ENCODE measurements around the gene ABHD17C.

Gene ABHD17C

DNA sequence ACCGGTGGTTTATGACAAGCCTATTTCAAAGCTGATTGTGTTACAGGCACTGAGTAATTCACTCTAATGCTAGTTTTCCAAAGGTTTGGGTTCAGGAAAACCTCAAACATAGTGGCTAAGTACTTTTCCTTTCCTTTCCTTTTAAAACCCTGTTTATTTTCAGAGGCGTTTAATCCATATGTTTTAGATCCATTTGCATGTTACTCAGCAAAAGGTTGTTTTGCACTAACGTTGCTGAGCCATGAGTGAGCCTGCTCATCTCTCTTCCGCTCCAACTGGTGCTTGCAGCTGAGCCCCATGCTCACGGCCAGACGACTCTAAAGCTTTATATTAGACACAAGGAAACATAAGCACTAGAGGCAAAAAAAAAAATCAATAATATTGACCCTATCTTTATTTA, 93.4 kb downstream of the ABHD17C start:
- DNase-seq (ENCODE audit: low read depth), result no peak

DNA sequence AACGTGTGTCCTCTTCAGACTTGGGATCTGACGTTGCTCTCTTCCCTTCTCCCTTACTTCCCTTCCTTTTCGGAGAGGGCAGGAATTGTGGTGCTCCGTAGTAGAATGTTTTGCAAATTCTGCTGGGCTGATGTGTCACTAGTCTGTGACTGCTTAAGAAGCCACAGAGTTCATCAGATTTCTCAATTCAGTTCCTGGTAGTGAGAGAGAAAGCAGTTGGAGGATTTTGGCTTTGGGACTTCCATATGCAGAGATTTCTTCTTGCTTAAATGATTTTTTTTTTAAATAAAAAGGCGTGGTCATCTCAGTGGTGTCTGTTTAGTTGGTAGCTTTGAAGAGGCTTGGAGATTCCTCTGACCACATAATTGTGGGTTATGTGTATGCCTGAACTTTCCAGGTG, 94.2 kb downstream of the ABHD17C start:
- no peak for DNase-seq (ENCODE audit: low read depth)

DNA sequence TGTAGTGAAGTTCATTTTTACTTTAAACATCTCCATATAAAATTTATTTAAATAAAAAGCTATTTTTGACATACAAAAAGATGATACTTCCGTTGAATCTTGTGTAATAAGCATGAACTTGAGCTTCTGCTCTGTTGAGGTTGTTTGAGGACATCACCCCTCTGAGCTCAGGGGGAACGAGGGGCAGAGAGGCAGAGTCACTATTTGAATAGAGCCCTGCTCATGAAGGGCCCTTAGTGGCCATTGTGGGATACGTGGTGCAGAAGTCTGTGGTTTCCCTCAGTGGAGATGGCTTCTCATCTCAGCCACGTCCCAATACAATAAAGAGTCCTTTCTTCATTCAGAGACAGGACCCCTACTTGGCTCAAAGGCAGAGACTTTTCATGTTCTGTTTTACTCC, 94.7 kb downstream of the ABHD17C start:
- DNase-seq (ENCODE audit: low read depth), result no peak

DNA sequence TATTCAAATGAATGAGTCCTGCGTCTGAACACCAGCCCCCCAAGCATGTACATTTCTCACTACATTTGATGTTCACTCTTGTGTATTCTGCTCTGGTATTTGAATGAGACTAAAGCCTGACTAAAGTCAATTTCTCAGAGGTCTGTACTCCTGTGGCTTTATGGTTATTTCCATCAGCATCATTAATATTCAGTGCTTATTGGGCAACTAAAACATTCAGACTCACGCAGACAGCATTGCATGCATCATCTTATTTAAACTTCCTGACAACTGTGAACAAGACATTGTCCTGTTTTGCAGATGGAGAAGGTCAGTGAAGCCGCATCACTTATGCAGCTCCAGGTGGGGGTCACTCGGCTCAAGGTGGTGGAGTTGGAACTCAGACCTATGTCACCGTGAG, 95.1 kb downstream of the ABHD17C start:
- DNase-seq (ENCODE audit: low read depth), result no peak

DNA sequence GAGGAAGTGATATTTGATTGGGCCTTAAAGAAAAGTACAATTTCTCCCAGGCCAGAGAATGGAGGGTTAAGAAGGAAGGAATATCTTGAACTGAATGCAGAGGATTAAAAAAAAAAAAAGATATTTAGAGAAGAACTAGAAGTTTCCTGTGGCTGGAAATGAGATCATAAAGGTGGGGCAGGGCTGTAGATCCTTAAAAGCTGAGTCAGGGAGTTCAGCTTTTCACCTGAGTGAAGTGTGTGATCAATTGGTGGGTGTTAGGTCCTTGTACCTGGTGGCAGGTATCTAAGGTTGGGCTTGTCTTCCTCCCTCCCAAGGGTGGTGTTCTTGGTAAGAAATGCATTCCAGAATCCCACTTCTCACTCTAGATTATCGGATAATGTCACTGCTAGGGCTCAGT, 95.9 kb downstream of the ABHD17C start:
- no peak for DNase-seq (ENCODE audit: low read depth)

DNA sequence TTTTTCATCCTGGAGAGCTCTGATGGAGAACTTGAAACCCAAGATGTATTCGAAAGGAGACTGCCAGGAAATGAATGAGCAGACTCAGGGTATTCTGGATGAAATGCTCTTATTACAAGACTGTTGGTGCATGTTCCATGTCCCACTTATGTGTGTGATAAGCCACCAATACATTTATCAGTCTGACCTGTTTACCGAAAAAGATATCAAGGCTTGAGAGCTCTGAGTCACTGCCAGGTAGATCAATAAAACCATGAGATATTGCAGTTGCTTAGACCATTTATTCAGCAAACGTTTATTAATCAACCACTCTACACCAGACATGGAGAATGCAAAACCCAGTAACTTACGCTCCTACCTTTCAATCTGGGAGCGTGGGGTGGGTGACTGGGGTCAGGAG, 101.3 kb downstream of the ABHD17C start:
- DNase-seq (ENCODE audit: low read depth), result no peak

DNA sequence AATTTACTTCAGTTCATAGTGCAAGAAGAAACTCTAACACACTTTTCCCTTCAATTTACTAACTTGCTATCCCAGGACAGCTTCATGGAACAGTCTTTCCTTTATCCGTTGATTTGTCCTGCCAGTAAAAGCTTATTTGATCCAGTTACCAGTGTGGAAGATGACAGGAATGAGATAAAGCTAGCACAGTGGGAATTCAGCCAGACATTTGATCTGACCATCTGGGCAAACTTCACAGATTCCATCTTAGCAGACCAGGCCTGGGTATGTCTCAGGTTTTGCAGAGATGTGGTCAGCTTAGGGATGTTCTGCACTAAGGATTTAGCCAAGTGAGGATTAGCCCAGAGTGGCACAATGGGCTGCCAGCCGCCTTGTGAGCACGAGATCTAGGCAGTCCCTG, 103.8 kb downstream of the ABHD17C start:
- DNase-seq (ENCODE audit: low read depth), result no peak

DNA sequence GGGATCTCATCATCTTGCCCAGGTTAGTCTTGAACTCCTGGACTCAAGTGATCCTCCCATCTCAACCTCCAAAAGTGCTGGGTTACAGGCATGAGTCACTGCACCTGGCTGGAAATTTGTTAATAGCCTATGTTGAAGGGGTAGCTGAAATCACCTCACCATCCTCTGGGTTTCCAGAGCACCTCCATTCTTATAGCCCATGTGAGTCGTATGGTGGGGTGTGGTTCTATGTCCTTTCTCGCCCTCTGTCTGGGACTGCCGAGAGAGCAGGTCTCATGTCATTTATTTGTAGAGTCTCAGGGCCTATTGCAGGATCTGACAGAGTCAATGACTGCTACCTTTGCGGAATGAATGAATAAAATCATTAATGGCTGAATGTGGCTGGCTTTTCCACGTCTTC, 105.0 kb downstream of the ABHD17C start:
- DNase-seq (ENCODE audit: low read depth), result no peak

DNA sequence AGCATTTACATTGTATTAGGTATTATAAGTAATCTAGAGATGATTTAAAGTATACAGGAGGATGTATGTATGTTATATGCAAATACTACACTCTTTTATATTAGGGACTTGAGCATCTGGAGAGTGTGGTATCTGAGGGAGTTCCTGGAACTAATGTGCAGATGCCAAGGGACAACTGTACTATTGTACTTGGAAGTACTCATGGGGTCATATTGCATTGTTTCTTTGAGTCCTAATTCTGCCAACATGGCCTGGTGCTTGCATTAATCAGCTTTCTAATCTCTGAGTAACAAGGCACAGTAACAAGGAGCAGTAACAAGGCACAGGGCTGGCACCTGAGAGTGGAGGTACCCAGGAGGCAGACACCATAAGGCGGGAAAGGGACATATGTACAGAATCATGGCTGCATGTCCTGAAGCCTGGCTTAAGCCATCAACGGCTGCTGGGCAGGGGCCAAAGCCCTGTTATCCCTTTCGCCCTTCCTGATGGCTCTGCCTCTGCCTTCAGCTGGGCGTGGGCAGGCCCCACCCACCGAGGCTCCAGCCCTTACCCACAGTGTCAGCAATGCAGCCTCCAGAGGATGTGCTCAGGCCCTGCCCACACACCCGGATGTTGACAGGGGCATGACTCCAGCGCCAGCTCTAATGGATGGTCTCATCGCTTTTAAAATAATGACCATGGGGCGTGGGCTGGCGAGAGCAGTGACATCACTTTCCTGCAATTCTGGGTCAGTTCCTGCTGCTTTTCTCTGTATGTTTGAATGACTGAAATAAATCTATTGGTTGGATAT, 107.0 kb downstream of the ABHD17C start:
- DNase-seq (ENCODE audit: low read depth), result no peak

DNA sequence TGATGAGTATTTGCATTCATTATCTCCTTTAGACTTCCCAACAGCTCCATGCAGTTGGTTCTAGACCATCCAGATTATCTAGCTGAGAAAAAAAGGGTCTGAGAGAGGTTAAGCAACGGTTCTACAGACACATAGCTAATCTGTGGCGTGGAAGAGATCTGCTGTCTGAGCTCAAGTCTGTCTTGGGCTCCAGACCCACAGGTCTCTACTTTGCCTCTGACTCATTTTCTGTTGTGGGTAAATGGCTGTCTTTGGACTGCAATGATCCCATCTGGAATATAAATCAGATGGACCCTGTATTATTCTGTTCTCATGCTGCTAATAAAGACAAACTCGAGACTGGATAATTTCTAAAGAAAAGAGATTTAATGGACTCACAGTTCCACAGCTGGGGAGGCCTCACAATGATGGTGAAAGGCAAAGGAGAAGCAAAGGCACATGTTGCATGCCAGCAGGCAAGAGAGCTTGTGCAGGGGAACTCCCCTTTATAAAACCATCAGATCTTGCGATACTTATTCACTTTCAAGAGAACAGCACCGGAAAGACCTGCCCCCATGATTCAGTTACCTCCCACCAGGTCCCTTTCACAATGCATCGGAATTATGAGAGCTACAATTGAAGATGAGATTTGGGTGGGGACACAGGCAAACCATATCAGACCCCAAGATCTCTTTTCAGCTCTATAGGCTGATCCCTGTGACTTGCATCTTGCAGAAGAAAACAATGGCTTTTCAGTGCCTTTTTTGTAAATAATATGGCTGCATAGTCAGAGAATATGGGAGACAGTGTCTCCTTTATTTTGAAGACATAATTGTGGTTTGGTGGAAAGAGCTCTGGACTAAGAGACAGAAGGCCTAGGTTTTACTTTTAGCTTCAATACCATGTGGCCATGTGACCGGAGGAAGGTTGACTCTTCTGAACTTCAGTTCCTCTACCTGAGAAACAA, 108.7 kb downstream of the ABHD17C start:
- DNase-seq (ENCODE audit: low read depth), result no peak

DNA sequence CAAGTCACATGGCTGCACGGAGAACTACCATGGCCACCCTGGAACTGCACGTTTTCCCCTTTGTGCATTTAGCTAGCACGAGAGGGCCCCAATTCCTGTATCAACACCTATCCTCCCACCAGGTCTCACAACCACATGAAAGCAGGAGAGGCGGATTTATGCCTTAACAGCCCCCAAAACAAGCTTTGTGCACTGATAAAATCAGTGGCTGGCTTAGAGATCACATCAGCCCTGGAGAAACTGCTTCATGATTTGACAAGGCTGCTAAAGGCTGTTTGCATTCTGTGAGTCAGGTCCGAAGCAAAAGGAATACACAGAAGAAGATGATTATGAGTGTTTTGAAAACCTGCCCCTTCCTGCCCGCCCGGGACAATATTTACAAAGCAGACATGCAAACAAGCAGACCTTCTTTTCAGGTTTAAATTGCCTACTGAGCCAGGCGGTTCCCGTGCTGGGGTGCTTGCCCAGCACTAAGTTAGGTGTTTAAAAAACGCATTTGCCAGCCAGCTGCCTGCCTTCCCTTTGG, 109.9 kb downstream of the ABHD17C start:
- no peak for DNase-seq (ENCODE audit: low read depth)
